Endodermal cell (in vitro differentiated cells): Measurements from ENCODE around the gene ASTN1. TPM values are rescaled to one million over a fixed set of nuclear protein-coding genes. Genes with fewer than 3 reads are reported as not detected.
A peak's percentile ranks its signal among the peaks of the same experiment; 100 is the strongest.

Source experiments
- DNase-seq: peaks from one replicate; pipeline ENCODE4 v3.0.0-alpha.2; 2017
- H3K27ac ChIP-seq: 2 replicates; pipeline ENCODE4 v1.5.1; 2013; ENCODE audit warnings: mild to moderate bottlenecking, low read depth, low read length, moderate library complexity
- H3K27me3 ChIP-seq: 2 replicates; pipeline ENCODE4 v1.6.1; 2013; ENCODE audit warnings: mild to moderate bottlenecking, low read length, moderate library complexity; ENCODE audit not compliant: insufficient read depth, control insufficient read depth, poor library complexity, severe bottlenecking
- H3K36me3 ChIP-seq: 2 replicates; pipeline ENCODE4 v1.7.0; 2013; ENCODE audit warnings: mild to moderate bottlenecking, low read length, moderate library complexity; ENCODE audit not compliant: control insufficient read depth, insufficient read depth
- H3K4me1 ChIP-seq: one replicate; pipeline ENCODE4 v1.7.0; 2013; ENCODE audit warnings: low read length; ENCODE audit not compliant: control insufficient read depth, insufficient read depth
- H3K4me3 ChIP-seq: 2 replicates; pipeline ENCODE4 v1.5.1; 2013; ENCODE audit warnings: mild to moderate bottlenecking, low read length, moderate library complexity
- H3K9ac ChIP-seq: 2 replicates; pipeline ENCODE4 v1.6.1; 2013; ENCODE audit warnings: mild to moderate bottlenecking, low read length, moderate library complexity; ENCODE audit not compliant: poor library complexity, severe bottlenecking; ENCODE audit errors: extremely low read depth
- H3K9me3 ChIP-seq: 2 replicates; pipeline ENCODE4 v1.6.1; 2013; ENCODE audit warnings: mild to moderate bottlenecking, low read length, moderate library complexity; ENCODE audit not compliant: control insufficient read depth
- H3K27ac Mint-ChIP-seq: 2 replicates; pipeline ENCODE4 v1.8.0; 2020; ENCODE audit warnings: mixed read lengths
- H3K27me3 Mint-ChIP-seq: 2 replicates; pipeline ENCODE4 v1.8.0; 2021; ENCODE audit warnings: mild to moderate bottlenecking, mixed read lengths; ENCODE audit not compliant: insufficient read depth
- H3K36me3 Mint-ChIP-seq: 2 replicates; pipeline ENCODE4 v1.8.0; 2020; ENCODE audit warnings: low read depth, mixed read lengths
- H3K4me1 Mint-ChIP-seq: 2 replicates; pipeline ENCODE4 v1.8.0; 2020; ENCODE audit warnings: mixed read lengths
- H3K4me3 Mint-ChIP-seq: 2 replicates; pipeline ENCODE4 v1.8.0; 2020; ENCODE audit warnings: mild to moderate bottlenecking, moderate library complexity, mixed read lengths
- H3K9me3 Mint-ChIP-seq: 2 replicates; pipeline ENCODE4 v1.8.0; 2020; ENCODE audit warnings: mild to moderate bottlenecking, mixed read lengths
- CTCF ChIP-seq: fragments of 200-600 bp; sonication (generic); conservative IDR thresholded peaks from 2 replicates; pipeline ENCODE4 v1.5.0; 2021; ENCODE audit warnings: antibody characterized with exemption, mild to moderate bottlenecking
- WGBS, 2 experiments: methylation state at CpG; one replicate each; pipeline versions ENCODE4 v1.1.5 to v1.1.7; 2013; ENCODE audit warnings: missing lambda C conversion rate in 2 of 2, mixed read lengths in 1 of 2; ENCODE audit not compliant: insufficient coverage in 1 of 2, insufficient read length in 1 of 2; 5-methylcytosine and 5-hydroxymethylcytosine counted together
- total RNA-seq, 2 donors: library from RNA; stranded (reverse); fragmentation: NEBNext Ultra II Directional in 1 of 2; extraction: Animal tissue kit (Norgen Biotek cat#: 25700) in 1 of 2; gene quantifications; 2 replicates in 1 of 2; 3 replicates in 1 of 2; pipeline ENCODE4 v1.2.1, GENCODE V29; 2021

Gene ASTN1
- total RNA-seq, 2 donors from 2014 or later: 0.31 to 0.70 TPM

- H3K27ac ChIP-seq: no peak overlapping the region
- H3K27ac Mint-ChIP-seq: no peak overlapping the region
- DNase-seq: peak; percentile 92
- no peak overlapping the region for H3K4me3 Mint-ChIP-seq
- H3K4me1 Mint-ChIP-seq: peaks cover 29% of the 10 kb centered on the region
- no peak overlapping the region for H3K4me3 ChIP-seq
- WGBS, 2 experiments: 66 to 83% methylated on average over 3 to 4 of the region's 4 CpGs
- no peaks in the 10 kb centered on the region for H3K36me3 ChIP-seq
- H3K27me3 ChIP-seq: peaks cover 97% of the 10 kb centered on the region
- no peak for TF ChIP-seq CTCF
- no peak overlapping the region for H3K9ac ChIP-seq
- no peaks in the 10 kb centered on the region for H3K36me3 Mint-ChIP-seq
- H3K9me3 ChIP-seq: no peaks in the 10 kb centered on the region
- no peaks in the 10 kb centered on the region for H3K4me1 ChIP-seq
- peaks cover 75% of the 10 kb centered on the region for H3K27me3 Mint-ChIP-seq
- no peaks in the 10 kb centered on the region for H3K9me3 Mint-ChIP-seq
These were observed 116.0 kb downstream of the ASTN1 start for GRCh38 chr1:177048314-177049069.

GRCh38 chr1:177045151-177045550, 119.4 kb downstream of the ASTN1 start:
- no peak overlapping the region for H3K9ac ChIP-seq
- H3K27ac Mint-ChIP-seq: no peak overlapping the region
- H3K4me1 Mint-ChIP-seq: peaks cover 44% of the 10 kb centered on the region
- H3K4me1 ChIP-seq: peaks cover 13% of the 10 kb centered on the region
- H3K27me3 ChIP-seq: peaks cover 87% of the 10 kb centered on the region
- no peaks in the 10 kb centered on the region for H3K36me3 Mint-ChIP-seq
- H3K4me3 Mint-ChIP-seq: no peak overlapping the region
- no peak overlapping the region for H3K27ac ChIP-seq
- WGBS, 2 experiments: 67 to 81% methylated on average over 1 to 3 of the region's 3 CpGs
- no peak for TF ChIP-seq CTCF
- peaks cover 80% of the 10 kb centered on the region for H3K27me3 Mint-ChIP-seq
- no peaks in the 10 kb centered on the region for H3K9me3 Mint-ChIP-seq
- no peak overlapping the region for H3K4me3 ChIP-seq
- H3K36me3 ChIP-seq: no peaks in the 10 kb centered on the region
- DNase-seq: no peak
- no peaks in the 10 kb centered on the region for H3K9me3 ChIP-seq

- no peak overlapping the region for H3K27ac ChIP-seq
- H3K9me3 ChIP-seq: no peaks in the 10 kb centered on the region
- Mint-ChIP-seq H3K27me3 (peaks cover 80% of the 10 kb centered on the region), H3K4me1 (peaks cover 39% of the 10 kb centered on the region), H3K4me3 (no peak overlapping the region), H3K36me3 (no peaks in the 10 kb centered on the region), H3K27ac (no peak overlapping the region), H3K9me3 (no peaks in the 10 kb centered on the region)
- no peak overlapping the region for H3K4me3 ChIP-seq
- H3K27me3 ChIP-seq: peaks cover 87% of the 10 kb centered on the region
- no peak overlapping the region for H3K9ac ChIP-seq
- peak; percentile 68 for DNase-seq
- TF ChIP-seq CTCF: no peak
- 42 to 57% methylated on average over 4 to 8 of the region's 8 CpGs for WGBS, 2 experiments
- no peaks in the 10 kb centered on the region for H3K36me3 ChIP-seq
- peaks cover 13% of the 10 kb centered on the region for H3K4me1 ChIP-seq
These were observed 120.1 kb downstream of the ASTN1 start for GRCh38 chr1:177044390-177044789.
